Peyer's patch (tissue), 4 donors: ENCODE data around the gene KLLN.
"Not testable (repeated sequence)": the region's sequence is repeated elsewhere in the genome, so short reads cannot be mapped to it uniquely, and the experiment has no call there.

ENCODE experiments used
- POLR2A ChIP-seq, 2 donors: fragments of 450-650 bp; IDR thresholded peaks; one replicate each; pipeline ENCODE4 v1.5.1; 2017; ENCODE audit warnings: antibody characterized with exemption in 2 of 2, mild to moderate bottlenecking in 2 of 2, moderate library complexity in 2 of 2
- TF ChIP-seq, protein P1 (sequence below), 6 experiments: fragments of 450-650 bp in 4 of 6; fragments of 200-600 bp in 2 of 6; sonication (generic) in 1 of 6; IDR thresholded peaks; one replicate each; pipeline ENCODE4 v1.5.1; 2017 to 2019; ENCODE audit warnings: antibody characterized with exemption in 6 of 6, mild to moderate bottlenecking in 3 of 6, moderate library complexity in 1 of 6

DNA sequence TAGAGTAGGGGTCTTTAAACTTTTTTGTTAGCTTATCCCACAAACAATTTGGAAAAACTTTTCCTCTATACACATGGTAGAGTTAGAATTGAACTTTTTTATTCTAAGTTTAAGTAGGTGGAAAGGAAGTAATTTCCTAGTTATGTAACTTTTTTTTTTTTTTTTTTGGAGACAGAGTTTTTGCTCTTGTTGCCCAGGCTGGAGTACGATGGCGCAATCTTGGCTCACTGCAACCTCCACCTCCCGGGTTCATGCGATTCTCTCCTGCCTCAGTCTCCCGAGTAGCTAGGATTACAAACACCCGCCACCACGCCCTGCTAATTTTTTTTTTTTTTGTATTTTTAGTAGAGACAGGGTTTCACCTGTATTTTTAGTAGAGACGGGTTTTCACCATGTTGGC, 16.6 kb downstream of the KLLN start:
- TF ChIP-seq, protein P1, sequence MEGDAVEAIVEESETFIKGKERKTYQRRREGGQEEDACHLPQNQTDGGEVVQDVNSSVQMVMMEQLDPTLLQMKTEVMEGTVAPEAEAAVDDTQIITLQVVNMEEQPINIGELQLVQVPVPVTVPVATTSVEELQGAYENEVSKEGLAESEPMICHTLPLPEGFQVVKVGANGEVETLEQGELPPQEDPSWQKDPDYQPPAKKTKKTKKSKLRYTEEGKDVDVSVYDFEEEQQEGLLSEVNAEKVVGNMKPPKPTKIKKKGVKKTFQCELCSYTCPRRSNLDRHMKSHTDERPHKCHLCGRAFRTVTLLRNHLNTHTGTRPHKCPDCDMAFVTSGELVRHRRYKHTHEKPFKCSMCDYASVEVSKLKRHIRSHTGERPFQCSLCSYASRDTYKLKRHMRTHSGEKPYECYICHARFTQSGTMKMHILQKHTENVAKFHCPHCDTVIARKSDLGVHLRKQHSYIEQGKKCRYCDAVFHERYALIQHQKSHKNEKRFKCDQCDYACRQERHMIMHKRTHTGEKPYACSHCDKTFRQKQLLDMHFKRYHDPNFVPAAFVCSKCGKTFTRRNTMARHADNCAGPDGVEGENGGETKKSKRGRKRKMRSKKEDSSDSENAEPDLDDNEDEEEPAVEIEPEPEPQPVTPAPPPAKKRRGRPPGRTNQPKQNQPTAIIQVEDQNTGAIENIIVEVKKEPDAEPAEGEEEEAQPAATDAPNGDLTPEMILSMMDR (IDR thresholded peaks at IDR 0.05) = not testable (repeated sequence)
- TF ChIP-seq POLR2A (IDR thresholded peaks at IDR 0.05) = not testable (repeated sequence)
